ENCODE results near the gene TSPAN9.

GRCh38 chr12:3216097-3216496 is 138.9 kb downstream of the TSPAN9 start:
- TF ChIP-seq CTCF (IDR thresholded peaks at IDR 0.05; ENCODE audit: insufficient read depth, low read depth, low read length) = no peak
- no peak for TF ChIP-seq EZH2 (IDR thresholded peaks at IDR 0.05; ENCODE audit: insufficient read depth, low read length)
